ENCODE data around the gene DYSF. TPM values are rescaled to one million over a fixed set of nuclear protein-coding genes. Genes with fewer than 3 reads are reported as not detected.

The DYSF gene
- total and polyA plus RNA-seq, 2 donors (not counting 1 experiment from before 2014, with no cell fraction given) = 0.17 to 0.43 TPM

- H3K79me2 ChIP-seq (ENCODE audit: control insufficient read depth, insufficient read depth, low read length) = no peaks in the 10 kb centered on the region
- no peaks in the 10 kb centered on the region for H3K36me3 ChIP-seq (replicated peaks in 1 of 2; ENCODE audit: control extremely low read depth in 1 of 2, control insufficient read depth in 1 of 2, extremely low read depth in 1 of 2, insufficient read depth in 2 of 2, low read length in 1 of 2)
- DNase-seq = no peak
- intact Hi-C loops (cut with micrococcal nuclease) = no loop called here
- no peak for ATAC-seq (ENCODE audit: low read depth)
- no peak overlapping the region for H3K27ac Mint-ChIP-seq
- H3K4me3 Mint-ChIP-seq = no peak overlapping the region
- H3K9me3 Mint-ChIP-seq (ENCODE audit: insufficient read depth) = no peaks in the 10 kb centered on the region
- H3K4me1 Mint-ChIP-seq = no peaks in the 10 kb centered on the region
- CTCF ChIA-PET = no interaction called here
- H3K27me3 ChIP-seq (replicated peaks in 1 of 4; ENCODE audit: control extremely low read depth in 1 of 4, control insufficient read depth in 3 of 4, insufficient read depth in 4 of 4, low read length in 3 of 4) = no peaks in the 10 kb centered on the region
- no peaks in the 10 kb centered on the region for H3K4me1 ChIP-seq (ENCODE audit: control insufficient read depth in 2 of 2, insufficient read depth in 2 of 2, low read length in 2 of 2)
- H2AFZ ChIP-seq (ENCODE audit: insufficient read depth, low read depth, low read length, poor library complexity, severe bottlenecking) = no peak overlapping the region
- WGBS (ENCODE audit: insufficient coverage) = 100% methylated on average over 2 of the region's 2 CpGs
- TF ChIP-seq EZH2 (IDR thresholded peaks at IDR 0.05; ENCODE audit: borderline replicate concordance, insufficient read depth, low read depth, low read length, poor library complexity, severe bottlenecking) (no peak), CTCF (IDR thresholded peaks at IDR 0.05) (no peak)
- no peak overlapping the region for H3K27ac ChIP-seq (ENCODE audit: low read length in 2 of 2)
- POLR2A ChIA-PET = no interaction called here
- H3K4me2 ChIP-seq (replicated peaks; ENCODE audit: low read depth, low read length, poor library complexity, severe bottlenecking) = no peak overlapping the region
- H3K9me3 ChIP-seq (ENCODE audit: control extremely low read depth in 1 of 3, control insufficient read depth in 2 of 3, insufficient read depth in 1 of 3, low read length in 2 of 3) = peaks cover 0 to 30% (median 0%) of the 10 kb centered on the region in 3 donors
- H4K20me1 ChIP-seq (ENCODE audit: control insufficient read depth, insufficient read depth, low read length, poor library complexity, severe bottlenecking) = no peaks in the 10 kb centered on the region
- no peak overlapping the region for H3K4me3 ChIP-seq (ENCODE audit: control extremely low read depth in 1 of 5, extremely low read depth in 1 of 5, insufficient read depth in 1 of 5, low read depth in 2 of 5, low read length in 4 of 5)
- H3K27me3 Mint-ChIP-seq = no peaks in the 10 kb centered on the region
- H3K9ac ChIP-seq (ENCODE audit: low read length) = no peak overlapping the region
Observed at GRCh38 chr2:71570951-71571460, 117.6 kb downstream of the DYSF start.

GRCh38 chr2:71571945-71572344 is 118.6 kb downstream of the DYSF start:
- no peaks in the 10 kb centered on the region for H3K9me3 Mint-ChIP-seq (ENCODE audit: insufficient read depth)
- no peak overlapping the region for H3K4me3 ChIP-seq (ENCODE audit: control extremely low read depth in 1 of 5, extremely low read depth in 1 of 5, insufficient read depth in 1 of 5, low read depth in 2 of 5, low read length in 4 of 5)

More at GRCh38 chr2:71571945-71572344, 118.6 kb downstream of the DYSF start:
- WGBS (ENCODE audit: insufficient coverage) = 100% methylated on average over 1 of the region's 1 CpG
- no peak overlapping the region for H3K27ac Mint-ChIP-seq
- no peak overlapping the region for H3K4me3 Mint-ChIP-seq
- ATAC-seq (ENCODE audit: low read depth) (no peak), DNase-seq (no peak)
- Histone ChIP-seq H3K9ac (ENCODE audit: low read length) (no peak overlapping the region), H3K9me3 (ENCODE audit: control extremely low read depth in 1 of 3, control insufficient read depth in 2 of 3, insufficient read depth in 1 of 3, low read length in 2 of 3) (peaks cover 0 to 30% (median 0%) of the 10 kb centered on the region in 3 donors), H4K20me1 (ENCODE audit: control insufficient read depth, insufficient read depth, low read length, poor library complexity, severe bottlenecking) (no peaks in the 10 kb centered on the region), H3K27ac (ENCODE audit: low read length in 2 of 2) (no peak overlapping the region), H3K79me2 (ENCODE audit: control insufficient read depth, insufficient read depth, low read length) (no peaks in the 10 kb centered on the region), H3K27me3 (replicated peaks in 1 of 4; ENCODE audit: control extremely low read depth in 1 of 4, control insufficient read depth in 3 of 4, insufficient read depth in 4 of 4, low read length in 3 of 4) (no peaks in the 10 kb centered on the region), H3K4me2 (replicated peaks; ENCODE audit: low read depth, low read length, poor library complexity, severe bottlenecking) (no peak overlapping the region), H3K4me1 (ENCODE audit: control insufficient read depth in 2 of 2, insufficient read depth in 2 of 2, low read length in 2 of 2) (no peaks in the 10 kb centered on the region), H3K36me3 (replicated peaks in 1 of 2; ENCODE audit: control extremely low read depth in 1 of 2, control insufficient read depth in 1 of 2, extremely low read depth in 1 of 2, insufficient read depth in 2 of 2, low read length in 1 of 2) (no peaks in the 10 kb centered on the region), H2AFZ (ENCODE audit: insufficient read depth, low read depth, low read length, poor library complexity, severe bottlenecking) (no peak overlapping the region)
- TF ChIP-seq EZH2 (IDR thresholded peaks at IDR 0.05; ENCODE audit: borderline replicate concordance, insufficient read depth, low read depth, low read length, poor library complexity, severe bottlenecking) (no peak), CTCF (IDR thresholded peaks at IDR 0.05) (no peak)
- H3K27me3 Mint-ChIP-seq = no peaks in the 10 kb centered on the region
- intact Hi-C loops (cut with micrococcal nuclease) = no loop called here
- ChIA-PET CTCF (no interaction called here), POLR2A (no interaction called here)
- H3K4me1 Mint-ChIP-seq = no peaks in the 10 kb centered on the region

Measured in B cell (primary cell).